ENCODE measurements around the gene ASIC3. TPM values are rescaled to one million over a fixed set of nuclear protein-coding genes. Genes with fewer than 3 reads are reported as not detected.
A peak's percentile ranks its signal among the peaks of the same experiment; 100 is the strongest.

Gene ASIC3
- total and polyA plus RNA-seq, 2 of the 8 experiments (the other 6 are each of a cell fraction or from before 2014, with no cell fraction given) = 1.6 to 1.9 TPM

GRCh38 chr7:151017953-151018420 is 30.3 kb upstream of the ASIC3 start:
- peak overlapping the region; percentile 97; the same call in 1 of the 2 replicates for H2BK15ac ChIP-seq (ENCODE audit: low read length)
- no peak overlapping the region for H2BK20ac ChIP-seq (ENCODE audit: low read length)
- DNase-seq (ENCODE audit: low read depth in 1 of 2, low spot score in 2 of 2) (peak in 1 of 2 experiments; percentile 99), FAIRE-seq (no peak)
- H3K27ac ChIP-seq (ENCODE audit: low read depth, low read length) = no peak overlapping the region
- no peak overlapping the region for H3K9ac ChIP-seq (replicated peaks in 1 of 4; ENCODE audit: extremely low read depth in 1 of 4, low read depth in 3 of 4, low read length in 3 of 4)
- no peaks in the 10 kb centered on the region for H3K79me2 ChIP-seq (ENCODE audit: control insufficient read depth in 1 of 2, insufficient read depth in 2 of 2, low read length in 2 of 2)
- no peaks in the 10 kb centered on the region; the same call in 1 of the 2 replicates for H3K79me1 ChIP-seq (ENCODE audit: low read depth, low read length)
- H3K23ac ChIP-seq (ENCODE audit: insufficient read length) = no peak overlapping the region
- no peak overlapping the region for H3K14ac ChIP-seq (ENCODE audit: insufficient read length)
- H3K4ac ChIP-seq (replicated peaks; ENCODE audit: insufficient read length, low read depth, low read length) = no peak overlapping the region
- peak overlapping the region; percentile 92; the same call in 1 of the 2 replicates for H4K8ac ChIP-seq (ENCODE audit: extremely low read depth, insufficient read depth, low read length)
- ChIA-PET CTCF (ENCODE audit: partially characterized antibody) (interaction anchor here (0.6 to 8.0 kb wide), 43 partner anchors 8 to 1218 kb away, joined by 3 to 116 read pairs (median 6); partner anchors contain the start of genes ABCB8, ABCF2, AGAP3 and ASIC3), POLR2A (ENCODE audit: partially characterized antibody) (interaction anchor here (1.0 to 3.2 kb wide), 8 partner anchors 8 to 112 kb away, joined by 3 to 18 read pairs (median 3); partner anchors contain the start of gene ABCB8)
- H3K36me3 ChIP-seq (ENCODE audit: control insufficient read depth in 2 of 4, insufficient read depth in 4 of 4, low read length in 3 of 4) = no peaks in the 10 kb centered on the region
- H2BK12ac ChIP-seq (ENCODE audit: low read depth, low read length) = peak overlapping the region; percentile 84; the same call in 1 of the 2 replicates
- no peak overlapping the region for H2AK5ac ChIP-seq (ENCODE audit: low read depth, low read length)
- no peak overlapping the region for H2BK5ac ChIP-seq (ENCODE audit: low read depth, low read length)
- H4K91ac ChIP-seq (replicated peaks; ENCODE audit: insufficient read length, low read length) = peak overlapping the region; percentile 86
- peak overlapping the region; percentile 17 for H3K56ac ChIP-seq (replicated peaks; ENCODE audit: insufficient read length, low read depth, low read length)
- H3K4me2 ChIP-seq (ENCODE audit: insufficient read depth in 1 of 2, low read depth in 2 of 2, low read length in 2 of 2) = peak overlapping the region; percentile 36 to 75
- peaks cover 7% of the 10 kb centered on the region; the same call in 1 of the 2 replicates for H3K23me2 ChIP-seq (ENCODE audit: low read depth, low read length)
- no peak overlapping the region; the same call in 1 of the 2 replicates for H3K18ac ChIP-seq (ENCODE audit: extremely low read depth, low read length)
- no peak overlapping the region for H2AFZ ChIP-seq (ENCODE audit: low read length)
- peak overlapping the region; percentile 12 for H2BK120ac ChIP-seq (replicated peaks; ENCODE audit: low read depth, low read length)
- H3K4me1 ChIP-seq (replicated peaks in 1 of 4; ENCODE audit: control insufficient read depth in 3 of 4, insufficient read depth in 4 of 4, low read length in 3 of 4) = peaks cover 0 to 29% (median 19%) of the 10 kb centered on the region in 4 experiments; a peak in 5 of 7 replicates
- peak overlapping the region in 2 of 4 experiments; percentile 17 to 50; a peak in 5 of 8 replicates for H3K4me3 ChIP-seq (ENCODE audit: extremely low read depth in 1 of 4, insufficient read depth in 2 of 4, low read depth in 3 of 4, low read length in 4 of 4)
- no peak overlapping the region for H4K5ac ChIP-seq (ENCODE audit: insufficient read length, low read depth, low read length)
- H3K9me3 ChIP-seq (ENCODE audit: insufficient read depth in 2 of 2, low read depth in 1 of 2, low read length in 1 of 2) = no peaks in the 10 kb centered on the region
- peaks cover 8 to 46% (median 39%) of the 10 kb centered on the region in 4 experiments for H3K27me3 ChIP-seq (replicated peaks in 1 of 4; ENCODE audit: control insufficient read depth in 3 of 4, extremely low read depth in 1 of 4, insufficient read depth in 3 of 4, low read length in 3 of 4)
- 9% methylated on average over 33 of the region's 34 CpGs; no CpG with 5 or more reads in 1 of the 2 experiments for WGBS, 2 experiments (ENCODE audit: extremely low coverage in 1 of 2, insufficient coverage in 1 of 2, insufficient read length in 1 of 2, insufficient replicate concordance in 2 of 2, low coverage in 1 of 2, low lambda C conversion rate in 2 of 2, missing lambda C conversion rate in 1 of 2)
- no peaks in the 10 kb centered on the region for H4K20me1 ChIP-seq (replicated peaks in 1 of 2; ENCODE audit: control insufficient read depth in 1 of 2, insufficient read depth in 2 of 2, low read length in 2 of 2)
- TF ChIP-seq YY1 (IDR thresholded peaks at IDR 0.05; ENCODE audit: low read depth, low read length) = 0 out of 2 replicates have a peak, but pooled peaks have one; percentile 5
- no peak for TF ChIP-seq ZNF274 (IDR thresholded peaks at IDR 0.05; ENCODE audit: borderline replicate concordance, extremely low read depth, low read length)
- no peak for TF ChIP-seq POU5F1 (IDR thresholded peaks at IDR 0.05; ENCODE audit: low read depth, low read length)
- no peak for TF ChIP-seq RFX5 (IDR thresholded peaks at IDR 0.05; ENCODE audit: borderline replicate concordance, low read depth, low read length)
- peak; percentile 45 for TF ChIP-seq TAF7 (optimal IDR thresholded peaks at IDR 0.05; ENCODE audit: borderline replicate concordance, low read depth, low read length)
- TF ChIP-seq CTBP2 (IDR thresholded peaks at IDR 0.05; ENCODE audit: borderline replicate concordance, insufficient read depth, insufficient read length, low read length) = no peak
- TF ChIP-seq BACH1 (IDR thresholded peaks at IDR 0.05; ENCODE audit: low read length) = no peak
- no peak for TF ChIP-seq CBX5 (IDR thresholded peaks at IDR 0.05; ENCODE audit: low read depth, low read length)
- TF ChIP-seq MAFK (IDR thresholded peaks at IDR 0.05; ENCODE audit: low read depth, low read length) = no peak
- peak; percentile 55; the same call in 1 of the 2 replicates for TF ChIP-seq TAF1 (IDR thresholded peaks at IDR 0.05; ENCODE audit: low read depth, low read length)
- TF ChIP-seq BCL11A (IDR thresholded peaks at IDR 0.05; ENCODE audit: low read depth in 2 of 2, low read length in 2 of 2) = no peak
- TF ChIP-seq GABPA (IDR thresholded peaks at IDR 0.05; ENCODE audit: borderline replicate concordance, insufficient read depth, low read length) = peak; percentile 73; the same call in 1 of the 2 replicates
- no peak for TF ChIP-seq KDM1A (IDR thresholded peaks at IDR 0.05; ENCODE audit: borderline replicate concordance, low read length)
